Mammary epithelial cell (primary cell): ENCODE results near the gene FHIT.

Experiments
- CTCF ChIP-seq, 2 donors: IDR thresholded peaks in 1 of 2; conservative IDR thresholded peaks in 1 of 2; 2 replicates each; pipeline ENCODE4 v1.5.1; 2011 to 2012; ENCODE audit warnings: inconsistent platforms in 2 of 2, low read length in 2 of 2, mild to moderate bottlenecking in 2 of 2, control low read depth in 1 of 2, low read depth in 1 of 2; ENCODE audit not compliant: insufficient read depth in 1 of 2; ENCODE audit errors: extremely low read depth in 1 of 2
- EZH2 ChIP-seq: IDR thresholded peaks from 2 replicates; pipeline ENCODE4 v1.6.1; 2012; ENCODE audit warnings: low read length, inconsistent platforms, borderline replicate concordance

- no peak for TF ChIP-seq CTCF (conservative IDR thresholded peaks at IDR 0.05 in 1 of 2, IDR thresholded peaks at IDR 0.05 in 1 of 2; ENCODE audit: extremely low read depth in 1 of 2, insufficient read depth in 1 of 2, low read depth in 1 of 2, low read length in 2 of 2)
- no peak for TF ChIP-seq EZH2
Measured at GRCh38 chr3:59937201-59937600, 1314.1 kb downstream of the FHIT start.
